AG09309 (cell line): Measurements from ENCODE around the gene VMA21.

Experiments used
- DNase-seq: peaks from one replicate; pipeline ENCODE4 v3.0.0-alpha.2; 2010; ENCODE audit warnings: low read depth
- H3K4me3 ChIP-seq: 2 replicates; pipeline ENCODE4 v1.5.1; 2011; ENCODE audit warnings: mild to moderate bottlenecking, low read depth, low read length, moderate library complexity; ENCODE audit not compliant: control insufficient read depth
- TF ChIP-seq, protein P1 (sequence below): IDR thresholded peaks from 2 replicates; pipeline ENCODE4 v1.5.1; 2011; ENCODE audit warnings: mild to moderate bottlenecking, low read depth, low read length, inconsistent platforms; ENCODE audit not compliant: insufficient read depth, control insufficient read depth; ENCODE audit errors: missing control alignments

The VMA21 gene

DNA sequence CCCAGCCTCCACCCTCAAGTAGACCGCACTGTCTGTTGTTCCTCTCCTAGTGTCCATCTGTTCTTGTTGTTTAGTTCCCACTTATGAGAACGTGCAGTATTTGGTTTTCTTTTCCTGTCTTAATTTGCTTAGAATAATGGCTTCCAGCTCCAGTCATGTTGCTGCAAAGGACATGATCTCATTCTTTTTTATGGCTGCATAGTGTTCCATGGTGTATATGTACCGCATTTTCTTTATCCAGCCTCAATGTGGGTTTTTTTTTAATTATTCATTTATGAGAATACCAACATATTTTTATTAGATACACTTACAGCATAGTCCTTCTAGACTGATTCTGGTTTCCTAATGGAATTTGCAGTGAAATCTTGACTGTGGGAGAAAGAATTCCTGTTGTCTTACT, 1.3 kb downstream of the VMA21 start:
- DNase-seq = no peak
- no peak overlapping the region; the same call in 1 of the 2 replicates for H3K4me3 ChIP-seq
- TF ChIP-seq, protein P1, sequence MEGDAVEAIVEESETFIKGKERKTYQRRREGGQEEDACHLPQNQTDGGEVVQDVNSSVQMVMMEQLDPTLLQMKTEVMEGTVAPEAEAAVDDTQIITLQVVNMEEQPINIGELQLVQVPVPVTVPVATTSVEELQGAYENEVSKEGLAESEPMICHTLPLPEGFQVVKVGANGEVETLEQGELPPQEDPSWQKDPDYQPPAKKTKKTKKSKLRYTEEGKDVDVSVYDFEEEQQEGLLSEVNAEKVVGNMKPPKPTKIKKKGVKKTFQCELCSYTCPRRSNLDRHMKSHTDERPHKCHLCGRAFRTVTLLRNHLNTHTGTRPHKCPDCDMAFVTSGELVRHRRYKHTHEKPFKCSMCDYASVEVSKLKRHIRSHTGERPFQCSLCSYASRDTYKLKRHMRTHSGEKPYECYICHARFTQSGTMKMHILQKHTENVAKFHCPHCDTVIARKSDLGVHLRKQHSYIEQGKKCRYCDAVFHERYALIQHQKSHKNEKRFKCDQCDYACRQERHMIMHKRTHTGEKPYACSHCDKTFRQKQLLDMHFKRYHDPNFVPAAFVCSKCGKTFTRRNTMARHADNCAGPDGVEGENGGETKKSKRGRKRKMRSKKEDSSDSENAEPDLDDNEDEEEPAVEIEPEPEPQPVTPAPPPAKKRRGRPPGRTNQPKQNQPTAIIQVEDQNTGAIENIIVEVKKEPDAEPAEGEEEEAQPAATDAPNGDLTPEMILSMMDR = no peak

DNA sequence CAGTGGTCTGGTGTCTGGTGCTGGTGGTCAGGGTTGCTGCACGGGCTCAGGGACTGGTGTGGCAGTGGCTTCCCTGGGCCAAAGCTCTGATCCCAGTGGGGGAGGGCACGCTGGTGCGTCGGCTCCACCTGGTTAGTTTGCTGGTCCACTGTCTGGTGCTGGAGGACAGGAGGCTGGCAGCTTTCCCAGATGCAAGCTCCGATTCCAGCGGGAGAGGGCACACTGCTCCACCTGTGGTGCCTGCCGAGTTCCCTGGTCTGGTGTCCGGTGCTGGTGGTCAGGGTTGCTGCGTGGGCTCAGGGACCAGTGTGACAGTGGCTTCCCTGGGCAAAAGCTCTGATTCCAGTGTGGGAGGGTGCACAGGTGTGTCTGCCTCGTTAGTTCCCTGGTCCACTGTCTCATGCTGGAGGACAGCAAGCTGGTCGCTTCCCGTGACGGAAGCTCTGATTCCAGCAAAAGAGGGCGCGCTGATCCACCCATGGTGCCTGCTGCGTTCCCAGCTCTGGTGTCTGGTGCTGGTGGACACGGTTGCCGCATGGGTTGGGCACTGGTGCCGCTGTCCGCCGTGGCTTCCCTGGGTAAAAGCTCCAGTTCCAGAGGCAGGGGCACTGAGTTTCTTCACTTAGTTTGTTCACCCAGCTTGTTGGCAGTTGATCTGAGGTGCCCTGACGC, 5.8 kb downstream of the VMA21 start:
- no peak for DNase-seq
- no peak overlapping the region for H3K4me3 ChIP-seq
- TF ChIP-seq, protein P1 = no peak

DNA sequence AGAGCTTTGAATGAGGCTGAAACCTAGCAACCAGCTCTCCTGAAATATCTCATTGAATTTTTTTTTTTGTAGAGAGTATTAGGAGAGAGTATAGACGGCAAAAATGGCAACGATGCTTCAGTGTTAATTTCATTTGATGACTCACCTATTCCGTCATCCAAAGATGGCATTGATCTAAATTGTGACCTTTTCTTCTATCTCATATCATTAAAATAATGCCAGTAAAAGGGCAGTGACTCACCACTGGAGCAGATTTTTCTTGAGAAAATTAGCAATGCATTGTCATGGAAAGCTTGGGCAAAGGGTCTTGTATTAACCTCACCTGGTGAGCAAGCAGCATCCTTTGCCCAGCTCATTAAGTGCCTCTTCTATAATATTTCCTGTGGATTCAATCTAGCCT, 19.6 kb downstream of the VMA21 start:
- no peak overlapping the region for H3K4me3 ChIP-seq
- TF ChIP-seq, protein P1 = no peak
- no peak for DNase-seq

DNA sequence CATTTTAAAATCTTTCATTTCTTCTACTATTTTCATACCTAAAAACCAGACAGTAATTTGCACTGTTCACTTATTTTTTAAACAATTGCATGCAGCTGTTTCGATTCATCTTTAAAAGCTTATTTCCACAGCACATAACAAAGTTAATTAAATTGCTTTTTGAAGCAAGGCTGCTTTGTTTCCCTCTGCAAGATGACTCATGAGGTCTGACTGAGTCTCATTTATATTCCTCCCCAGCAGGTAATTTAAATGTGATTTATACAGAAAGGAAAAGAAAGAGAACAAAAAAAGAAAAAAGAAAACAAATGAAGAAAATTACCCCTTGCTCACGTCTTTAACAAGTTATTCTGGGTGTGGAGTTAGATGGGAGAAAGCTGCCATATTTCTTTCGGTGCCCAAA, 22.8 kb downstream of the VMA21 start:
- H3K4me3 ChIP-seq = no peak overlapping the region
- no peak for DNase-seq
- TF ChIP-seq, protein P1 = no peak

DNA sequence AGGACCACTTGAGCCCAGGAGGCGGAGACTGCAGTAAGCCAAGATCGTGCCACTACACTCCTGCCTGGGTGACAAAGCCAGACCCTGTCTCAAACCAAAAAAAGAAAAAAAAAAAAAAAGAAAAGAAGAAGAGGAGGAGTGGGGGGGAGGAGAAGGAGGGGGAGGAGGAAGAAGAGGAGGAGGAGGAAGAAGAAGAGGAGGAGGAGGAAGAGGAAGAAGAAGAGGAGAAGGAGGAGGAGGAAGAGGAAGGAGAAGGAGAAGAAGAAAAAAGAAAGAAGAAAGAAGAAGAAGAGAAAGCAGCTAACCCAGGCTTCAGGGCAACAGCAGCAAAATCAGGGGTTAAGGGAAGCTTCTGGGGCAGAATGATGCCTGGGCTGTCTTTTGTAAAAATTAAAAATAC, 27.5 kb downstream of the VMA21 start:
- TF ChIP-seq, protein P1 = no peak

DNA sequence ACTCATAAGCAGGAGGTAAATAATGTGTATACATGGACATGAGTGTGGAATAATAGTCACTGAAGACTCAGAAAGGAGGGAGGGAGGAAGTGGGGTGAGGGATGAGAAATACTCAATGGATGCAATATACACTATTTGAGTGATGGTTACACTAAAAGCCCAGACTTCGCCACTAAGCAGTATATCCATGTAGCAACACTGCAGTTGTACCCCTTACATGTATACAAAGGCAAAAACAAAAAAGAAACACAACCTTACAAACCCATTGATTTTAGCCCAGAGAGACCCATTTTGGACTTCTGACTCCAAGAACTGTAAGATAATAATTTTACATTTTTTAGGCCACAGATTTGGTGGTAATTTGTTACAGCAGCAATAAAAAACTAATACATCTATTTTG, 51.5 kb downstream of the VMA21 start:
- TF ChIP-seq, protein P1 = no peak
- DNase-seq = no peak
- H3K4me3 ChIP-seq = no peak overlapping the region

More for the DNA sequence above, 27.5 kb downstream of the VMA21 start:
- DNase-seq = no peak
- H3K4me3 ChIP-seq = no peak overlapping the region
